ENCODE results near the gene SLC6A13.

- no peak for TF ChIP-seq E2F1 (CRISPR knock-in tag; IDR thresholded peaks at IDR 0.05)
- TF ChIP-seq NR3C1 (CRISPR knock-in tag; conservative IDR thresholded peaks at IDR 0.05; ENCODE audit: low read depth): no peak
- TF ChIP-seq CTCF (IDR thresholded peaks at IDR 0.05): no peak
- no peak for TF ChIP-seq ERG (CRISPR knock-in tag; IDR thresholded peaks at IDR 0.05)
- TF ChIP-seq TCF7 (CRISPR knock-in tag; IDR thresholded peaks at IDR 0.05; ENCODE audit: low read depth): no peak
- no peak for TF ChIP-seq SP1 (CRISPR knock-in tag; conservative IDR thresholded peaks at IDR 0.05)
- TF ChIP-seq MLX (CRISPR knock-in tag; IDR thresholded peaks at IDR 0.05): no peak
- no peak for TF ChIP-seq FOXP1 (CRISPR knock-in tag; IDR thresholded peaks at IDR 0.05; ENCODE audit: borderline replicate concordance)
Observed at GRCh38 chr12:171276-171675, 91.4 kb downstream of the SLC6A13 start.

Measured in WTC11 (cell line).